ENCODE measurements around the gene SLC5A2. TPM values are rescaled to one million over a fixed set of nuclear protein-coding genes. Genes with fewer than 3 reads are reported as not detected.
"Not testable (repeated sequence)": the region's sequence is repeated elsewhere in the genome, so short reads cannot be mapped to it uniquely, and the experiment has no call there.

The SLC5A2 gene
- total and polyA plus RNA-seq, 7 donors, result 0.08 to 0.35 (median 0.26) TPM; not detected in 4

GRCh38 chr16:31501966-31502348, 19.0 kb downstream of the SLC5A2 start:
- DNase-seq (no peak), ATAC-seq (no peak)
- Histone ChIP-seq H3K36me3 (ENCODE audit: insufficient read depth in 1 of 2, low read depth in 1 of 2) (peaks cover 6 to 67% of the 10 kb centered on the region in 2 donors), H3K4me3 (no peak overlapping the region), H3K27ac (no peak overlapping the region), H3K27me3 (ENCODE audit: insufficient read depth in 3 of 3, low read length in 2 of 3) (no peaks in the 10 kb centered on the region), H3K9me3 (no peaks in the 10 kb centered on the region), H3K4me1 (peaks cover 13% of the 10 kb centered on the region)
- intact Hi-C loops (cut with DNase I), result loop anchor here in 1 of 2 donors (10.0 kb wide), 2 partner anchors 213 to 373 kb away; partner anchors contain the start of gene ZNF267
- TF ChIP-seq CTCF (IDR thresholded peaks at IDR 0.05), result no peak
- WGBS, 3 donors, result 68 to 83% (median 68%) methylated on average over 4 of the region's 4 CpGs

GRCh38 chr16:31502981-31503380, 20.1 kb downstream of the SLC5A2 start:
- ATAC-seq (no peak), DNase-seq (no peak)
- intact Hi-C loops (cut with DNase I), result loop anchor here in 1 of 2 donors (10.0 kb wide), 2 partner anchors 212 to 372 kb away; partner anchors contain the start of gene ZNF267
- no peak for TF ChIP-seq CTCF (IDR thresholded peaks at IDR 0.05)
- H3K4me1 ChIP-seq, result peaks cover 17% of the 10 kb centered on the region
- H3K4me3 ChIP-seq, result no peak overlapping the region
- no peaks in the 10 kb centered on the region for H3K9me3 ChIP-seq
- no peak overlapping the region for H3K27ac ChIP-seq
- H3K36me3 ChIP-seq (ENCODE audit: insufficient read depth in 1 of 2, low read depth in 1 of 2), result peaks cover 6 to 56% of the 10 kb centered on the region in 2 donors
- H3K27me3 ChIP-seq (ENCODE audit: insufficient read depth in 3 of 3, low read length in 2 of 3), result no peaks in the 10 kb centered on the region

- Histone ChIP-seq H3K4me1 (peaks cover 17% of the 10 kb centered on the region), H3K36me3 (ENCODE audit: insufficient read depth in 1 of 2, low read depth in 1 of 2) (peaks cover 5 to 51% of the 10 kb centered on the region in 2 donors)
- not testable (repeated sequence) for H3K27me3 ChIP-seq (ENCODE audit: insufficient read depth in 3 of 3, low read length in 2 of 3); H3K9me3 ChIP-seq; H3K4me3 ChIP-seq; ATAC-seq; DNase-seq; H3K27ac ChIP-seq
- intact Hi-C loops (cut with DNase I), result loop anchor here in 1 of 2 donors (10.0 kb wide), 2 partner anchors 211 to 371 kb away; partner anchors contain the start of gene ZNF267
- WGBS, 3 donors, result 89 to 93% (median 90%) methylated on average over 8 of the region's 8 CpGs
These were observed 20.6 kb downstream of the SLC5A2 start for GRCh38 chr16:31503555-31503954.

- 40 to 52% (median 51%) methylated on average over 8 of the region's 8 CpGs for whole genome bisulfite sequencing, 3 donors
- intact Hi-C loops (cut with DNase I), result loop anchor here in 1 of 2 donors (10.0 kb wide), 2 partner anchors 211 to 371 kb away; partner anchors contain the start of gene ZNF267
- no peak for DNase-seq
These were observed 21.2 kb downstream of the SLC5A2 start for GRCh38 chr16:31504159-31504558.

GRCh38 chr16:31505483-31505882, 22.6 kb downstream of the SLC5A2 start:
- intact Hi-C loops (cut with DNase I), result loop anchor here in 1 of 2 donors (10.0 kb wide), 2 partner anchors 209 to 369 kb away; partner anchors contain the start of gene ZNF267

More at GRCh38 chr16:31504159-31504558, 21.2 kb downstream of the SLC5A2 start:
- no peak overlapping the region for H3K4me3 ChIP-seq
- no peaks in the 10 kb centered on the region for H3K27me3 ChIP-seq (ENCODE audit: insufficient read depth in 3 of 3, low read length in 2 of 3)
- no peak for ATAC-seq
- no peak overlapping the region for H3K27ac ChIP-seq
- H3K36me3 ChIP-seq (ENCODE audit: insufficient read depth in 1 of 2, low read depth in 1 of 2), result peaks cover 0 to 45% of the 10 kb centered on the region in 2 donors
- TF ChIP-seq CTCF (IDR thresholded peaks at IDR 0.05), result no peak
- no peaks in the 10 kb centered on the region for H3K9me3 ChIP-seq
- H3K4me1 ChIP-seq, result peaks cover 17% of the 10 kb centered on the region

More at GRCh38 chr16:31505483-31505882, 22.6 kb downstream of the SLC5A2 start:
- ATAC-seq, result no peak
- Histone ChIP-seq H3K27ac (no peak overlapping the region), H3K27me3 (ENCODE audit: insufficient read depth in 3 of 3, low read length in 2 of 3) (no peaks in the 10 kb centered on the region), H3K9me3 (no peaks in the 10 kb centered on the region), H3K4me3 (no peak overlapping the region), H3K36me3 (ENCODE audit: insufficient read depth in 1 of 2, low read depth in 1 of 2) (peaks cover 0 to 31% of the 10 kb centered on the region in 2 donors), H3K4me1 (peaks cover 21% of the 10 kb centered on the region)
- 69 to 72% (median 70%) methylated on average over 4 of the region's 4 CpGs for WGBS, 3 donors
- no peak for TF ChIP-seq CTCF (IDR thresholded peaks at IDR 0.05)
- DNase-seq, result no peak

Data from psoas muscle (tissue), 8 donors.